GM19452 (cell line): ENCODE measurements around the gene UGT1A3.

ENCODE experiments used
- ATAC-seq: cut with Tn5 transposase; IDR thresholded peaks from one replicate; pipeline ENCODE4 v1.9.1; 2021; ENCODE audit not compliant: unreplicated experiment

The UGT1A3 gene

DNA sequence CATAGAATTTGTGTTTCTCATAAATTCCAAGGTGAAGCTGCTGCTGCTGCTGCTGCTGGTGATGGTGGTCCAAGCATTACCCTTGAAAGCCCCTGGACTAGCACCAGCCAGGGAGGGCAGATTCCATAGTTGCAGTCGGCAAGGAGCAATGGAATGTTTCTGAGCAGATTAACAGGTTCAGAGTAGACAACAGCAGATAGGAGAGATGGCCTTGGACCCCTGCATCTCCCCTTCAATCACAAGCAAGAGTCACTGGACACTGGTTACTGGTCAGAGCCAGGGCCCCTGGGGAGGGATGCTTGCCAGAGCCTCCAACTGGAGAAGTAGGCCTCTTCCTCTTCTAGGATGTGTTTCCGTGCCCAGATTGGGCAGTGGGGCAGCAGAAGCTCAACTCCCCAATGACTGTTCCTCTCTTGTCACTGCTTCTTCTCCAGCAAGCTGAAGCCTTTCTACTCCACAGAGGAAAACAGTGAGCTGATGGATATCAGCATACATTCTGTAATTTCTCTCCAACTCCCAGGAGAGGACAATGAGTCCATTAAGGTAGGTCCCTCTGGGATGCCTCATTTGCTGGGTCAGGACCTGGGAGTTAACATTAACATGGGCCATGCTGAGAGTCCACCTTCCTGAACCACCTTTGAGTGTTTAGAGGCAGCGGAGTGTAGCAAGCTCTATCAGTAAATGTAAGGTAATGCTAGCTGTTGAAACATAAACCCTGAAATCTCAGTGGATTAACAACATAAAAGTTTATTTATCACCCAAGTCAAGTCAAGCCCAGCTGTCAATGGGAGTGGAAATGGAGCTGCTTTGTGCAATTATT, 84.6 kb downstream of the UGT1A3 start:
- ATAC-seq, result no peak

GRCh38 chr2:233814056-233814835, 85.4 kb downstream of the UGT1A3 start:
- no peak for ATAC-seq

- ATAC-seq, result no peak
Observed at GRCh38 chr2:233815861-233816260, 87.0 kb downstream of the UGT1A3 start.

GRCh38 chr2:233816334-233816733, 87.5 kb downstream of the UGT1A3 start:
- no peak for ATAC-seq

DNA sequence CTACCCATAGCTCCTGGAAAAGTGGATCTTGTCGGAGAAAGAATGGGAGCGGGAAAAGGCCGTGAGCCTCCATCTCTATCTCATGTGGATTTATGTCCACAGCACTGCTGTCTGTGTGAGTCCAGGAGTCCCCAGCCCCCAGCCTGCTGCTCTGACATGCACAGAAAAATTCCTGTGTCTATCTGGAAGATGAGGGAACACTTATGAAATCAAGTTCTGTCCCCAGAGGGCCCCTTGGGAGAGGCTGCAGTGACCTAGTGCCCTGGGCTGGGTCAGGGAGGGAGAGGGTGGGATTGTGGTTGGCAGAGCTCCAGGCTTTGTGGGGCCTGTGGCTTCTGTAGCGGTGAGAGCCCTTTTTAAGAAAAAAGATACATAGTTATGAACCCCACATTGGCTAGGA, 87.9 kb downstream of the UGT1A3 start:
- no peak for ATAC-seq

- no peak for ATAC-seq
Observed at GRCh38 chr2:233817361-233817911, 88.6 kb downstream of the UGT1A3 start.

- no peak for ATAC-seq
Observed at GRCh38 chr2:233817995-233818638, 89.3 kb downstream of the UGT1A3 start.

DNA sequence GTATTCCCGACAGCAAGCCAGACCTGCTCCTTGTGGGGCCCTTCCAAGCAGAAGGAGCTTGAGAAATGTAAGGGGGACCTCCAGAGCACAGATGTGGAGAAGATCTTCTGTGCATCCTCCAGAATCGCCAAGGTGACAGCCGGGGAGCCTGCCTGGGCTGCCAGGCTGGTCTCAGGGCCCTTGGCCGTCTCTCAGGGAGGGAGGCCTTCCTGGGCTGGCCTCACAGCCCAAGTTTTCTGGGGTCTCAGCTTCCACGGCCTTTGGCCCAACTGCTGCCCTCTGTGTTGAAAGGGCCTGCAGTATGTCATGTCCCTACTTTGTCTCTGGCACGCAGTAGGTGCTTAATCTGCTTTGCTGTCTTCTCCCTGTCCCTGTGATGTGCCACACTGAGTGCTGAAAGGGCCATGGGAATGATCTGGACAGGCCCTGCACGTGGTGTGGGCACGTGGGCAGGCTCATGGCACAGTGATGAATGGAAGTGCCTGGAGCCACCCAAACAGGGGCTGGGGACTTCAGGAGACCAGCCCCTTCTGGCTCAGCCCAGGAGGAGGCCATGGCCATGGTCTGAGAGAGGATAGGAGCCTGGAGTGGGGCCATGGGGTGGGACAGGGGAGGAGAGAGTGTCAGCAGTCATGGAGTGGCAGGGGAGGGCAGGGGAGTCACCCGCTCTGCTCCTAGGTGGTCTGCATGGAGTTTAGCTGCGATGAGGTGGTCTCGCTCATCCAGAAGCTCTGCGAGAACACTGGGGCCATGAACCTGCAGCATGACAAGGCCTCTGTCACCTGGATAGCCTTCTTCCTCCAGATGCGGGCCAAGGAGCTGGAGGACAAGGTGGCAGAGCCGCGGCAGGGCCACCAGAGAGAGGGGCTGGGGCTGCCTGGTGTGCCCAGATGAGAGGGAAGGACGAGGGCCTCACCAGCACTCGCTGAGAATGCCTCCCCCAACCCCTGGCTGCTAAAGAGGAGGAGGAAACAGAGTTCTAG, 90.1 kb downstream of the UGT1A3 start:
- no peak for ATAC-seq

DNA sequence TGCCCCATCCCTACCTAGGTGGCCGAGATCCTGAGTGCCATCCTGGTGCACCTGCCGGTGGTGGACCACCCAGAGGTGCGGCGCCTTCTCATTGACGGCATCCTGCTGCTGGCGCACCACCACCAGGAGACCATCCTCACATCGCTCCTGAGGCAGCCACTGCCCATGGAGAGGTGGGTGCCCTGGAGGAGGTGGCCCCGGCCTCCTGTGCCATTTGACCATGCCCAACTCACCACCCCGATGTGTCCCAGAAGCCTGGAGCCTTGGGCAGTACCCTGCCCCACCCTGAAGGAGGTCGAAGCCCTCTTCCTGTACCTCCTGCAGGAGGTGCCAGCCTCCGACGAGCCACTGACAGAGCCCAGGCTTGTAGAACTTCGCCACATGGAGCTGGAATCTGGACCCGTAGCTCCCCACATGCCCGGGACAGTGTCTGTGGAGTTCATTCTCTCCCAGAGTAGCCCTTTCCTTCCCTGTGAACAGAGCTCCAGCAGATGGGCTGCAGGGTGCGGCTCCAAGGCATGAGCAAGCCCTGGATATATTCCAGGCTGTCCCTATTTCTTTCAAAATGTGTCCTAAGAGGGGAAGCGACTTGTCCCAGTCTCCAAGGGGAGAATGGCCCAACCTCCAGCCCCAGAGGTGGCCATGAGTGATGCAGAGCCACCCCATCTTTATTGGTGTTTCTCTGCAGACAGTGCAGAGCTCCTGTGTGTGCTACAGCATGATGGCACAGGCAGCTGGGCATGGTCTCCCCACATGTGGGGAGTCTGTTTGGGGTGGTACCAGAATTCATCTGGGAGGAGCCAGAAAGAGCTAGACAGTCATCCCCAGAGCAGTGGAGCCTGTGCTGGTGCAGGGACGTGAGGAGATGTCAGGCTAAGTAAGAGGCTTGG, 91.3 kb downstream of the UGT1A3 start:
- ATAC-seq, result no peak

DNA sequence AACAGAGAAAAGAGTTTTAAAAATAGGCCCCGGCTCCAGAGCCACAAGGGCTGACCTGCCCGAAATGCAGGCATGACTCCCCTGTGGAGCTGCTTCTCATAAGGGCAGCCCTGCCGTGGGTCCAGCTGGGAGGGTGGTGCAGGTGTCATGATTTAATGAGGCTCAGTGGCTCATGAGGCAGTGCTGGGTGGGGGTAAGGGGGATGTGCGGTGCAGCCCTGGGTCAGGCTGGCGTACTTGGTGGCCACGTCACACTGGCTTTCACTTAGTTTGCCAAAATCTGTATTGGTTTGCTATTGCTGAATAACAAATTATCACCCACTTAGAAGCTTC, 91.9 kb downstream of the UGT1A3 start:
- no peak for ATAC-seq

DNA sequence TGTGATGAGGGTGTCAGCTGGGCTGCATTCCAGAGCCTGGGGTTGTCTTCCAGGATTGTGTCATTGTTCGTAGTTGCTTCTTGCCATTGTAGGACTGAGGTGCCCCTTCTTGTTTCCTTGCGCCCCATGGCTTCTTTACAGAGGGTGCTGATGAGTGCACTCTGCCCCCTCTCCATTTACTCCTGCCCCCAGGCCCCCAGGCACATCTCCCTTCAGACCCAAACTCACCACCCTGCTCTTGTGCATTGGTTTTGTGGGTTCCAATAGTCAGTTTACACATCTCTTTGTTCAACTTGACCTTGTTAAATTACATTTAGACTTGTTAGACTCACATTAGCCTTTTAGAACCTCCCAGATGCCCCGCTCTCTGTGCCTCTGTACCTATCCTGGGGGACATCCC, 92.4 kb downstream of the UGT1A3 start:
- no peak for ATAC-seq

DNA sequence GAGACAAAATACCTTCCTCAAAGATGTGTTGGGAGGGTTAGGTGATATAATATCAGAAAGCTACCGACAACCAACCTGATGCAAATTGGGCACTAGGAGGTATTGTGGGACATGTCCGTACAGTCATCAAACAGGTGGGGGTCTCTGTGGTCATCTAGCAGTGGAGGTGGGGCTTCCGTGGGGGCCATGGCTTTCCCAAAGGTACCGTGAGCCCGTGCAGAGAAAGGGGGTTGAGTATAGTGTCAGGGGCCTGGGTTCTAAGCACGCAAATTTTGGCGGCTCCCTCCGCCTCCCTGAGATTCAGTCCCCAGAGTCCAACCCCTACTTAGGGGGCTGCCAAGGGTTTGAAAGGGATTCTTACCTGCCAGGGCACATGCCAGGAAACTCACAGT, 92.9 kb downstream of the UGT1A3 start:
- ATAC-seq, result no peak

GRCh38 chr2:233822101-233822771, 93.4 kb downstream of the UGT1A3 start:
- ATAC-seq, result no peak
